Stimulated activated CD4-positive, alpha-beta T cell treated with anti-CD3 and anti-CD28 coated beads, TNF-alpha, amount 100 ng/mL, for 24 hours (primary cell): ENCODE data around the gene CCDC63.
"Not testable (repeated sequence)": the region's sequence is repeated elsewhere in the genome, so short reads cannot be mapped to it uniquely, and the experiment has no call there.

Source experiments
- DNase-seq, 3 experiments: peaks; one replicate each; pipeline ENCODE4 v3.0.0-alpha.2; 2020; ENCODE audit warnings: low read depth in 3 of 3

CCDC63 gene

DNA sequence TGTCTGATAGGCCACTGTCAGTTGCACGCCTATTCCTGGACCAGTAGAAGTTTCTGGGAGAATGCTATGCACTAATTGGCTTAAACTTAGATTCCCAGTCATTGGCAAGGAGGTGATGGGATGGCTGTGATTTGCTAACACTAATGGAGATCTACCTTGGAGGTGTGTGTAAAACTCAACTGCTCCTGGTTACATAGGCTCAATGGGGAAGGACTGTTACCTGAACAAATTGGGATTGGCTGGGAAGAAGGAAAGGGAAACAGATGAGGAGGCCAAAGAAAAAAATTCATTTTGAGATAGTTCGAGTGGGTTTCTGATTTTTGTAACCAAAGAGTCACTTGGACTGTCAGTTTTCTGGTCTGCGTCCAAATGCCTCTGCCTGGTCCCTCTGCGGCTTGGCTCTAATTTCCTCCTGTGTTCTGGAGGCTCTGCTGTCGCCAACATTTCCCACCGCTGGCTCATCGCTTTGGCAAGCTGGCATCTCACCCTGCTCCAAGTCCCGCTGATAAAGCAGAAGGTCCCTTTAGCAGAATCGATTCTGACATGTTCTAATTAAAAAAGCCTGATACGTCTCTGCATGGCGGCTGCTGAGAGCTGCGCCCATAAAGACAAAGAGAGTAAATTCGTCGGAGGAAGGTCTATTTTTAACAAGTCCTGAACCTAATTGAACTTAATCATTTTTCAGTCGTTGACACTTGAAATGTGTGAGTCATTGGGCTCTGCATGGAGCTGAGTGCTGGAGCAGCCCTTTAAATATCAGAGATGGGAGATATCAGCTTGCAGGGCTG lies 2.0 kb upstream of the CCDC63 start:
- no peak for DNase-seq

DNA sequence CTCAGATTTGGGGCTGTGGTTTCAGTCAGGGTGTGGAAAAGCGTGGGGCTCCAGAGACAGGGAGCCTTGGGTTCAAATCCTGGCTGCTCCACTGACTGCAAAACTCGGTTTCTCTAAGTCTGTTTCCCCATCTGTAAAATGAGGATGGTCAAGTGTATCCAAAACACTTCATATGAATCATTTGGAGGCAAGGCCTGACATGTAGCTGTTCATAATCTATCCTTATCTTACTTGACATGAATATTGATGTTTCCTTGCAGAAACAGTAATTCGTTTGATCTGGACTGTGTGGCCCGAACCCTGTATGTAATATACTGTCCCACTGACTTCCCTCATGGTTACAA lies 1.5 kb upstream of the CCDC63 start:
- DNase-seq, result no peak

DNA sequence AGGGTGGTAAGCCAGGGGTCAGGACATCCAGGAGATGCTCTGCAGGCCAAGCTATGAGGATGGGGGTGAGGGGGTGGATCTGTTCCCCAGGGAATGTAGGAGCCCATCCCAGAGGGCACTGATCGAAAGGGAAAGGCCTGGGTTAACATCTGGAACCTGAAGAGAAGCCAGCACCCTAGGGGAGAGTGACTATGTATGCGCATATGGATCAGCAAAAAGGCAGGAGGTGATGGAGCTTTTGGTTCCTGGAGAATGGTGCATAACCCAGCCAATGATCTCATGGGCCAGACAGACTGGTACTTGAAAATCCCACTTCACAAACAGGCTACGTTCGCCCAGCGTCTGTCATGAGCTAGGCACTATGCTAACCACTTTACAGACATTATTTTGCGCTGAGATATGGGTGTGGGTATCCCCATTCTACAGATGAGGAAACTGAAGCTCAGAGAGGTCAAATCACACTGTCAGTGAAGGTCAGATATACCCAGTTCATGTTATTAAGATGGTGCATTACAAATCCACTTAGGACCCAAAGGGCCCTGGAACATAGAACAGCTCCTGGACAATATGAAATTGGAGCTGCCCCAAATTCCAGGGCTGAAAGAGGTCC lies 1.6 kb downstream of the CCDC63 start:
- DNase-seq, result no peak

DNA sequence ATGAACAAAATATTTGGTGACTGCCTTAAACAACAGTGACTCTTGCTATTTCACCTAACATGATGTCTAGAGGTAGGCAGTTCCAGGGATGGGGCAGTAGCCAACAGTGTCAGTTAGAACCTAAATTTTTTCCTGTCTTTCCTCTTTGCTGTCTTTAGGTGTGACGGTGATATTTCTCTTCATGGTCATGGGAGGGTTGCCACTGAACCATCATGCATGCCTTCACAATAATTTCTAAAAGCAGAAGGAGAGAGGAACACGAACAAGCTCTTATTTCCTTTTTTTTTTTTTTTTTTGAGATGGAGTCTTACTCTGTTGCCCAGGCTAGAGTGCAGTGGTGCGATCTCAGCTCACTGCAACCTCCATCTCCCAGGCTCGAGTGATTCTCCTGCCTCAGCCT lies 2.4 kb downstream of the CCDC63 start:
- DNase-seq, result no peak

DNA sequence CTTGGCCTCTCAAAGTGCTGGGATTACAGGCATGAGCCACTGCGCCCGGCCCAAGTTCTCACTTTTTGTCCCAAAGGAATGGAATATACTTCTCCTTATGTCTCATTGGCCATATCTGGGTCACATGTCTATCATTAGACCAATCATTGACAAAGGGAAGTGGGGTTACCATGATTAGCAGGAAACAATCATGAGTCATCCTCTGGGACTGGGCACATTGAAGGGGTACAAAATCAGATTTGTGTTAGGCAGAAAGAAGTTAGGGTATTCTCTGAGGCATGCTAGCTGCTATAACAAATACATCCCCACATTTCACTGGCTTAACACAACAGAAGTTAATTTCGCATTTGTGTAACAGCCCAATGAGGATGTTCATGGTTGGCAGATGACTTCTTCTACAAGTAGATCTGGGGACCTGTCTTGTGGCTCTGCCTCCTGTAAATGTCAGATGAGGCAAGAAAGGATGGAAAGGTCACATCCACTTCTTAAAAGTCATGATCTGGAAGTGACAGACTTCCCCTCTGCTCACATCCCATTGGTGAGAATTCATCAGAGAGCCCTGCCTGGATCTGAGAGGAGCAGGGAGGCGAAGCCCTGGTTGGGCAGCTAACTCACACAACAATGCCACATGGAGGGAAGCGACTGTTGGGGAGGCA lies 3.1 kb downstream of the CCDC63 start:
- DNase-seq, result no peak

DNA sequence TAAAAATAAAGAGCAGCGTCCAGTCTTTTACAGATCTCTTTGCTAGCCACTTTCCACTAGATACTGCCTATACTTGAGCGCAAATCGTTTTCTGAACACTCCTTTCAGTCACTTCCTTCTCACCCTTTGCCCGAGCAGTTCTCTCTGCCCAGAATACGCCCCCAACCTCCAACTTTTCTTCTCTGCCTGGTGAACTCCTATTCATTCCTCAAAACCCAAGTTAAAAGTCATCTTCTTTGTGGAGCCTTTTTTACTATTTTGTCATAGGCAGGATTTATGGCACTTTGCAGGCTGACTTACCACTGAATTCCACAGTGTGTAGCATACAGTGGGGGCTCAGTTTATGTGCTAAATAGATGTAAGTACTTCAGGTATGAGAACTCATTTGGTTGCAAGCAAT lies 4.0 kb downstream of the CCDC63 start:
- no peak for DNase-seq

DNA sequence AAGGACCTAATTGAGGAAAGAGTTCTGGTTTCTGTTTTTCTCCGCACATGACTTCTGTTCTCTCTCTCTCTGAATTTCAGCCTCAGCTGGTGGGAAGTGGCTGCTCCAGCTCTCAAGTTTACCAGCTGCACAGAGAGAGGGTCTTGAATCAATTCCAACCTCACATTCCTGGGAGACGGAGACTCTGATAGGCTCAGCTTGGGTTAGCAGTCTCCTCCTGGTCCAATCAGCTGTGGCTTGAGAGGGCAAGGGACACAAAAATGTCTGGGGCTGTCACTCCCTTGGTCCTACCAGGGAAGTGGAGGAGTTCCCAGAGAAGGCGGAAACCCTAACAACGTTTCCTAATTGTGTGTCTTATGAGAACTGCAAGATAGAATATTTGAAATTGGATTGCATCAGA lies 7.0 kb downstream of the CCDC63 start:
- DNase-seq, result no peak

DNA sequence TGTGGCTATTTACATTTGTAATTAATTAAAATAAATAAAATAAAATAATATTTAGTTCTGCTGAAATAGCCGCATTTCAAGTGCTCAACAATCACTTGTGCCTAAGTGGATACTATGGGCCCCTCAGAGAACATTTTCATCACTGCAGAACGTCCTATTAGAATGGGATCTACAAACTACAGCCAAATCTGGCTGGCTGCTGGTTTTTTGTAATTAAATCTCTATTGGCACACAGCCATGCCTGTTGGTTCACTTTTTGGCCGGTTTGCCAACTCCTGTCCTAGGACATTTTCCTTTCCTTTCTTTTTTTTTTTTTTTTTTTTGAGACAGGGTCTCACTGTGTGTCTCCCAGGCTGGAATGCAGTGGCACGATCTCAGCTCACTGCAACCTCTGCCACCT lies 9.8 kb downstream of the CCDC63 start:
- DNase-seq, result no peak

DNA sequence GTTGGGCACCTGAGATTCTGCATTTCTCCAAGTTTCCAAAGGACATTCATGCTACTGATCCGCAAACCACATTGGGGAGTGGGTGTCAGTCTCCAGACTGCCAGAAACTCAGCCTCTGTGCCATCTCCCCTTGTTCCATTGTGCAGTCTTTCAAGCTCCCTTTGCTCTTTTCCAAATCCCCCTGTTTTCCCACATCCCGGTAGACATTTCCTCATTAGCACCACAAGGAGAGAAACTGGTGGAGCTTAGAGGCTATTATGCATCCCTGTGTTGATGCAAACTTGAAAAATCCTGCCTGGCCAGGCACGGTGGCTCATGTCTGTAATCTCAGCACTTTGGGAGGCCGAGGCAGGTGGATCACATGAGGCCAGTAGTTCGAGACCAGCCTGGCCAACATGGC lies 10.7 kb downstream of the CCDC63 start:
- DNase-seq, result no peak

DNA sequence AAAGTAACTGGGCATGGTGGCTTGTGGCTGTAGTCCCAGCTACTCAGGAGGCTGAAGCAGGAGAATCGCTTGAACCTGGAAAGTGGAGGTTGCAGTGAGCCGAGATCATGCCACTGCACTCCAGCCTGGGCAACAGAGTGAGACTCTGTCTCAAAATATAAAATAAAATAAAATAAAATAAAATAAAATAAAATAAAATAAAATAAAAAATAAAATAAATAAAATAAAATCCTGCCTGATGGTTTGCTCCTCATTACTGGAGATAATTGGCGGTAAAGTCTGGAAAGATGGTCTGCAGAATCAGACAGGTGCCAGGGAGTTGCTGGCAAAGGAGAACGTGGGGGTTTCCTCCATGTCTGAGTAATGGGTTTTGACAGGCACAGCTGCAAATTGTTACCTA lies 11.2 kb downstream of the CCDC63 start:
- DNase-seq, result not testable (repeated sequence)

DNA sequence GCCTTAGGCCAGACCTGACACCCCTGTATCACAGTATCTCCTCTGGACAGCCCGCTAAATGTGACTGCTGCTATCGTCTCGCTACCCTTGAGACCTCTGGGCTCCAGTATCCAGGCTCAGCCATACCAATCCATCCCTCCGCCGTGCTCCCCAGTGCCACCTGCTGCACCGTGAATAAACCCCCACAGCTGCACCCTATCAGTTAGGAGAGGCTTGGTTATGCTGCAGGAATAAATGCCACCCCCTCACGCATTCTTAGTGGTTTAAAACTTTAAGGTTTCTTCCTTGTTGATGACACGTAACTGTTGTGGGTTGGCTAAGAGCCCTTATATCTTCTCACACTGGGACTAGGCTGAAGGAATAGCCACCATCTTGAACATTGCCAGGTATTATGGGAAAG lies 12.1 kb downstream of the CCDC63 start:
- DNase-seq, result no peak

DNA sequence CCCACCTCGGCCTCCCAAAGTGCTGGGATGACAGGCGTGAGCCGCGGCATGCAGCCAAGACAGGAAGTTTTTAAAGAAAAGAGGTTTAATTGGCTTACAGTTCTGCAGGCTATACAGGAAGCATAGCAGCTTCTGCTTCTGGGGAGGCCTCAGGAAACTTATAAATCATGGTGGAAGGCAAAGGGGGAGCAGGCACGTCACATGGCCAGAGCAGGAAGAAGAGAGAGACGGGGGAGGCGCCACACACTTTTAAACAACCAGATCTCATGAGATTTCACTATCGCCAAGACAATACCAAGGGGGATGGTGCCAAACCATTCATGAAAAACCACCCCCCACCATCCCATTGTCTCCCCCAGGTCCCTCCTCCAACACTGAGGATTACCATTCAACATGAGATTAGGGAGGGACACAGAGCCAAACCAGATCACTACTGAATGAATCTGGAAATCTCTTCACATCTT lies 14.1 kb downstream of the CCDC63 start:
- no peak for DNase-seq

DNA sequence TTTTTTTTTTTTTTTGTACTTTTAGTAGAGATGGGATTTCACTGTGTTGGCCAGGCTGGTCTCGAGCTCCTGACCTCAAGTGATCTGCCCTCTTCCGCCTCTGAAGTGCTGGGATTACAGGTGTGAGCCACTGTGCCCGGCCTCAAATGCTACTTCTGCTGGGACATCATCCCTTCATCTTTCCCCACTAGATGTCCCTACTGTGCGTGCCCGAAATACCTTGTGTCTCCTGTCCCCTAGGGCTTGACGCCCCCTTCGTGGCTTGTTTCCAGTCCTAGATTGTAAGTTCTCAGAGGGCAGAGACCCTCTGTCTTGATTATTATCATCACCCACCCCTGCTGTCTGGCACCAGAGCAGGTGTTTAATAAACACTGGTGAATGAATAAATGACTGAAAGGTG lies 14.9 kb downstream of the CCDC63 start:
- DNase-seq, result no peak

DNA sequence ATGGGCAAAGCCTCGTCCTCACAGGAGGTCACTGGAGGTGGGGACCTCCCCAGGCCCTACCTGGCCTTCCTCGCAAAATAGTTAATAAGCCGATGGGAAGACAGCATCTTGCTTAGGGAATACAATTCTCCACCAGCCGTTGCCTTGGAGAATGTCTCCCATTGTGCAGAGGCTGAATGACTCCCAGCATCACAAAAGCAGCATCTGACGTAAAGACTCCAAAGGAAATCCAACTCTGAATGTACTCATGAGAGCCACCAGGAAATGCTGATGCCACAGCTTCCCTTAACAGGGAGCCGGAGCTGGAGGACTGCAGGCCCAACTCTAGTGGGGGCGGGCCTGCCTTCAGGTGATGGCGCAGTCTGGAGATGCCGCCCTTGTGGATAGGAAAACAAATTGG lies 15.5 kb downstream of the CCDC63 start:
- no peak for DNase-seq

DNA sequence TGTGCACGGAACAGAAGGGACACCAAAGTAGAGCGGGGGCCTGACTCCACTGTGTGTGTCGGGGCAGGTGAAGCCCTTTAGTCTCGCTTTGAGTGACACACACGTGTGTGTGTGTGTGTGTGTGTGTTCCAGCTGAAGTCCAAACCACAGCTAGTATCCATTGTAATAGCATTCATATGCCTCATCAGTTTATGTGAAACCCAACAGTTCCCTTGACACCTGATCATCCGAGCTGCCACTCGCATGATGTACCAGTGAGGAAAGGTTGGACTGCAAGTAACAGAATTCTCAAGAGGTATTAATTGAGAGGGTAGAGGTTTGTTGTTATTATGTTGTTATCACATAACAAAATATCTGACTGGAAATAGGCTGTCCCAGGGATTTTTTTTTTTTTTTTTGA lies 16.4 kb downstream of the CCDC63 start:
- no peak for DNase-seq

DNA sequence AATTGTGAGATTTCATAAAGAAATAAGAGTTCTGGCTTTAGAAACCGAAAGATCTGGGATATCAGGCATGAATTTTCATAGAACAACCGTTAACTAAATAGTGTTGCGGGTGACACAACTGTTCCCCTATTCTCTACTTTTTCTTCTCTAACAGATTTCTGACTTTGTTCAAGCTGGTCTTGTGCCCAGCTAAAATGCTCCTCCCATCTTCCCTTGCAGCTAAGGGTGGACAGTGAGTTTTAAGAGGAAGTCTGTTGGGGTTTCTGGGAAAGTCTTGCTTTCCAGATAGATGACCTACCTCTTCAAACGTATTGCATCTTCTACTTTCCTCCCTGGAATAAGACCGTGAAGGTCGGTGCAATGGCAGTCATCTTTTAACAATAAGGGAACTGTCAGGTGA lies 18.7 kb downstream of the CCDC63 start:
- no peak for DNase-seq

DNA sequence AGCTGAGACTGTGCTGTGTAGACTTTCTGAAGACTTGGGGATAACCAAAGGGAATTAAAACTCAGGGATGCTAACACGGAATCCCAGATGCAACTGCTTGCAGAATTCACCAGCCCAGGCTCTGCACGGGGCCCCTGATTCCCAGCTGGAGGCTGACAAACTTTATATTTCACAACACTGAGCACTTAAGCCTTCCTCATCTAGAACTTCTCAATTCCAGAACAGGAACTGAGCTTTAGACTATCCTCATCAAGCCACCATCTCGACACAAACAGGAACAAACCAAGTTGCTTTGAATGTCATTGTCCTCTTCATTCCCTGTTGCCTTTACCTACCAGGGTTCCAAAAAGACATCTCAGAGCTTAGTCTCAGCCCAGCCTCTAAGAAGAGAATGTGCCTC lies 22.2 kb downstream of the CCDC63 start:
- DNase-seq, result no peak

DNA sequence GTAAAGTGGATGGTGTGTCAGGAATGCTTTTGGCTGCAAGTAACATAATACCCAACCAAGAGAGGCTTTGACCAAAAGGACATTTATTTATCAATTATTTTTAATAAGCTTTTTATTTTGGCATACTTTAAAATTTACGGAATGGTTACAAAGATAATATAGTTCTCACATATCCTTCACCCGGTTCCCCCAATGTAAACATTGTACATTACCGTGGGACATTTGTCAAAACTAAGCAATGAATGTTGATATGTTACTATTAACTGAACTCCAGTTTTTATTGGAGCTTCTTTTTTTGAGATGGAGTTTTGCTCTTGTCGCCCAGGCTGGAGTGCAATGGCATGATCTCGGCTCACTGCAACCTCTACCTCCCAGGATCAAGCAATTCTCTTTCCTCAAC lies 23.0 kb downstream of the CCDC63 start:
- no peak for DNase-seq

DNA sequence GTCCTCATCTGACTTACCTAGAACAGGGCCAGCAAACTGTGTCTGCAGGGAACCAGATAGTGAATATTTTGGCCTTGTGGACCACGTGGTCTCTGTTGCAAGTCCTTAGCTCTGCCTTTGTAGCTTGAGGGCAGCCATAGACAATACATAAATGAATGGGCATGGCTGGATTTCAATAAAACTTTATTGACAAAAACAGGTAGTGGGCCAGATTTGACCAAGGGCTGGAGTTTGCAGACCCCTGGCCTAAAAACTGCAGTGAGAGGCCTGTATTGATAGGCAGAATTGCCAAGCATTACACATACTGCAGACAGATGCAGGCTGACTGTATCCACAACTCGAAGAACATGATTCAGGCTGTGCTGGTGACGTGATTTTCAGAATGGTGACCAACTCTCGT lies 25.3 kb downstream of the CCDC63 start:
- no peak for DNase-seq

DNA sequence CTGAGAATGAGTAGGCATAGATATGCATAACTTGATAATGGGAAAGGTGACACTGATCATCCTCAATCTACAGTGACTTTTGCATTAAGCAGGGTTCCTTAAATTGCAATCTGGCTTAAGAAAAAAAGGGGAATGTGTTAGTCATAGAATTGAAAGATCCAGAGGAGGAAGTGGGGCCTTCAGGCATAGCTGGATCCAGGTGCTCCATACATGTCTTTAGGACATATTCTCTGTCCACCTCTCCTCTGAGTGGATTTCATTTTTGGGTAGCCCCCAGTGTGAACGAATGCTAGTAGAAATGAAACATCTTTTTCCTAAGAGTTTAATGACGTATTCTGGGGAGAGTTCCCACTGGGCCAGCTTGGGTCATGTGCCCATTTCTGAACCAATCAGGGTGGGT lies 27.6 kb downstream of the CCDC63 start:
- no peak for DNase-seq

DNA sequence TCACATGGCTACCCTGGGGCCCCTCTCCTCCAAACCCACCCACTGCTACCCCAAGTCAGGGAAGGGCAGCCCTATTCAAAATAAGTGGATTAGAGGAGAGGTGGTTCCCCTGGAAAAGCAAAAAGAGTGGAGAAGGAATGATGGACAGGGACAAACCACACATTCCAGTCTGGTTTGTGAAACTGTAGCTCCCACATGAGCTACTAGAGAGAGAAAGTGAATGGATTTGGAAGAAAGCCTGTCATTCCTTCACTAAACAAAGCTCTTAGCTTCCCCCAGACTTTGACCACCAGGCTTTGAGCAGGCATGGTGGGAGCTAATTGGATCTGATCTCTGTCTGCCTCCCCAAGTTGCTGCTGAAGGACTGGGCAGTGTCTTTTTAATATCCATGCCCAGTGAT lies 28.0 kb downstream of the CCDC63 start:
- no peak for DNase-seq

DNA sequence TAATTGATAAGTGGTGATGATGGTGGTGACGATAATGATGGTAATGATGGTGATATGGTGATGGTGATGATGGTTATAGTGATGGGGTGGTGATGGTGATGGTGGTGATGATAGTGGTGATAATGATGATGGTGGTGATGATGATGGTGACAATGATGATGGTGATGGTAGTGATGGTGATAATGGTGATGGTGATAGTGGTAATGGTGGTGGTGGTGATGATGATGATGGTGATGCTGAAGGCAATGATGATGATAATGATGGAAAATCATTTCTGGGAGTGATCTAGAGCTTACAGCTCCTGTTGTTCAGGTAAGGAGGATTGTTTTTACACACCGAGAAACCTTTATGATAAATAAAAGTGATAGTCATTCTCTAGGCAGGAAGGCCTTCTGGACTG lies 33.9 kb downstream of the CCDC63 start:
- no peak for DNase-seq

DNA sequence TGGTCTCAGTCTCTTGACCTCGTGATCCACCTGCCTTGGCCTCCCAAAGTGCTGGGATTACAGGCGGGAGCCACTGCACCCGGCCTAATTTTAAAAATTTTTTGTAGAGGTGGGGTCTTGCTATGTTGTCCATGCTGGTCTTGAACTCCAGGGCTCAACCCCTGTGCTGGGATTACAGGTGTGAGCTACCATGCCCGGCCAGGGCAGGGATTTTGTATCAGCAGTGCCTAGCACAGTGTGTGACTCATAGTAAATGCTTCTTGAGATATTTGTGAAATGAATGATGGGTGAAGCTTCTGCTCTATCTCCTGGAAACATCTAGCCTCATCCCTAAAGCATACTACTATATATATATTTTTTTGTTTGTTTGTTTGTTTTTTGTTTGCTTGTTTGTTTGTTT lies 36.5 kb downstream of the CCDC63 start:
- no peak for DNase-seq
